Caco-2 (cell line): ENCODE data around the gene CD59. TPM values are rescaled to one million over a fixed set of nuclear protein-coding genes. Genes with fewer than 3 reads are reported as not detected.

ENCODE experiments used
- BruUV-seq: library from RNA; stranded (reverse); fragments of 400-500 nt; replicated peaks from 2 replicates; lab custom pipeline; 2021; lab: Mats Ljungman, UMichigan
- CTCF ChIA-PET: fragments of 300-600 bp; sonication (Branson Sonifier 250); formaldehyde crosslinking; loops from one replicate; lab custom pipeline; 2022; ENCODE audit warnings: antibody characterized with exemption; lab: Charles Lee
- POLR2A ChIA-PET: fragments of 300-600 bp; sonication (Branson Sonifier 250); formaldehyde crosslinking; loops from one replicate; lab custom pipeline; 2022; ENCODE audit warnings: antibody characterized with exemption; lab: Charles Lee
- DNase-seq, 2 experiments: peaks; one replicate each; pipeline versions ENCODE4 v3.0.0 to v3.0.0-alpha.2; 2020 to 2022
- H3K27me3 ChIP-seq: replicated peaks from 2 replicates; pipeline ENCODE4 v1.6.0; 2011; ENCODE audit warnings: low read length; ENCODE audit not compliant: control insufficient read depth, insufficient read depth
- H3K36me3 ChIP-seq: 2 replicates; pipeline ENCODE4 v1.5.1; 2011; ENCODE audit warnings: low read length; ENCODE audit not compliant: control insufficient read depth, insufficient read depth
- H3K4me1 ChIP-seq: fragments of 250-450 bp; sonication (Bioruptor Pico); 2 replicates; pipeline ENCODE4 v1.5.1; 2020; ENCODE audit warnings: mild to moderate bottlenecking
- H3K4me3 ChIP-seq: 2 replicates; pipeline ENCODE4 v1.5.1; 2011; ENCODE audit warnings: low read depth, mild to moderate bottlenecking, control low read depth, low read length
- H3K9me3 ChIP-seq: fragments of 250-450 bp; sonication (Bioruptor Pico); 2 replicates; pipeline ENCODE4 v1.5.1; 2020; ENCODE audit warnings: mild to moderate bottlenecking, moderate library complexity
- H3K27ac Mint-ChIP-seq: one replicate; pipeline ENCODE4 v1.8.0; 2022; ENCODE audit warnings: mixed read lengths; ENCODE audit not compliant: unreplicated experiment
- H3K27me3 Mint-ChIP-seq: one replicate; pipeline ENCODE4 v1.8.0; 2022; ENCODE audit warnings: mixed read lengths; ENCODE audit not compliant: insufficient read depth, unreplicated experiment
- H3K36me3 Mint-ChIP-seq: one replicate; pipeline ENCODE4 v1.8.0; 2022; ENCODE audit warnings: mild to moderate bottlenecking, mixed read lengths; ENCODE audit not compliant: insufficient read depth, unreplicated experiment
- H3K4me1 Mint-ChIP-seq: one replicate; pipeline ENCODE4 v1.8.0; 2022; ENCODE audit warnings: low read depth, mixed read lengths; ENCODE audit not compliant: unreplicated experiment
- H3K4me3 Mint-ChIP-seq: one replicate; pipeline ENCODE4 v1.8.0; 2022; ENCODE audit warnings: mild to moderate bottlenecking, moderate library complexity, mixed read lengths; ENCODE audit not compliant: unreplicated experiment
- H3K9me3 Mint-ChIP-seq: one replicate; pipeline ENCODE4 v1.8.0; 2022; ENCODE audit warnings: mixed read lengths; ENCODE audit not compliant: unreplicated experiment
- intact Hi-C: fragments of 100-400 bp; cut with micrococcal nuclease; formaldehyde crosslinking; loops from one replicate; pipeline ENCODE4 v1.10.0; 2022; ENCODE audit not compliant: unreplicated experiment
- total RNA-seq: library from RNA; stranded (reverse); gene quantifications from 2 replicates; pipeline ENCODE4 v1.2.3, GENCODE V29; 2022
- TF ChIP-seq, protein P1 (sequence below), 2 experiments: fragments of 200-600 bp in 1 of 2; IDR thresholded peaks; 1 replicate in 1 of 2; 2 replicates in 1 of 2; pipeline versions ENCODE4 v1.5.1 to v1.8.0; 2011 to 2022; ENCODE audit warnings: antibody characterized with exemption in 1 of 2, control low read depth in 1 of 2, inconsistent platforms in 1 of 2, low read depth in 1 of 2, low read length in 1 of 2, mild to moderate bottlenecking in 1 of 2, moderate library complexity in 1 of 2; ENCODE audit not compliant: insufficient read depth in 1 of 2, severe bottlenecking in 1 of 2, unreplicated experiment in 1 of 2

Gene CD59
- total RNA-seq, 1 experiment from 2014 or later = 149 TPM

DNA sequence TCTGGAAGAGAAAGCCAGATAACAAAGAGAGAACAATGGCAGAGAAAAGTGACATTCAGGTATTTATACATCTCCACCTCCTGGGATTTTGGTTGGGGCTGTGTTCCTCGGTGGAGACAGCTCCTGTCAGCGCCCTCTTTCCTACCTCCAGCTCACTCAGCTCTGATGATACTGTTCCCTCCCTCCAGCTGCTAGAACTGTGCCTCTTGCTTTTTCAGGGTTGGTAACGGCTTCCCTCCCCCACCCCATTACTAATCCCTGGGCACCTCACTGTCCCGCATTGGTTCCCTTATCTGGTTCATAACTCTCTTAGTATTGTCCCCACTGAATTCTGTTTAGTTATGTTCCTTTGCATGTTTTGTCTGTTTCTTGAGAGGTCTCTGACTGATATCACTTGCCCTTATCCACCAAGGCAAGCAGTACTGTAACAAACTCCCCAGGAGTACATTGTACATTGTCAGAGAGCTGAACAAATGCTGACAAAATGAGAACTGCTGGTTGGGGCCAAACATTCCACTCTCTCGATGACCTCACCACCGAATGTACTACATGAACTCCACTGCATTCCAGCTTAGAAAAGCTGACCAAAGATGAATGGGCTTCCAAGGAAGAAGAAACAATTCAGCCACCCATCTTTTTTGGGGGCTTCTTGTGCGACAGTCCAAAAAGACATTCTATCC, 43.8 kb upstream of the CD59 start:
- TF ChIP-seq, protein P1, sequence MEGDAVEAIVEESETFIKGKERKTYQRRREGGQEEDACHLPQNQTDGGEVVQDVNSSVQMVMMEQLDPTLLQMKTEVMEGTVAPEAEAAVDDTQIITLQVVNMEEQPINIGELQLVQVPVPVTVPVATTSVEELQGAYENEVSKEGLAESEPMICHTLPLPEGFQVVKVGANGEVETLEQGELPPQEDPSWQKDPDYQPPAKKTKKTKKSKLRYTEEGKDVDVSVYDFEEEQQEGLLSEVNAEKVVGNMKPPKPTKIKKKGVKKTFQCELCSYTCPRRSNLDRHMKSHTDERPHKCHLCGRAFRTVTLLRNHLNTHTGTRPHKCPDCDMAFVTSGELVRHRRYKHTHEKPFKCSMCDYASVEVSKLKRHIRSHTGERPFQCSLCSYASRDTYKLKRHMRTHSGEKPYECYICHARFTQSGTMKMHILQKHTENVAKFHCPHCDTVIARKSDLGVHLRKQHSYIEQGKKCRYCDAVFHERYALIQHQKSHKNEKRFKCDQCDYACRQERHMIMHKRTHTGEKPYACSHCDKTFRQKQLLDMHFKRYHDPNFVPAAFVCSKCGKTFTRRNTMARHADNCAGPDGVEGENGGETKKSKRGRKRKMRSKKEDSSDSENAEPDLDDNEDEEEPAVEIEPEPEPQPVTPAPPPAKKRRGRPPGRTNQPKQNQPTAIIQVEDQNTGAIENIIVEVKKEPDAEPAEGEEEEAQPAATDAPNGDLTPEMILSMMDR (IDR thresholded peaks at IDR 0.05; ENCODE audit: insufficient read depth in 1 of 2, low read depth in 1 of 2, low read length in 1 of 2, severe bottlenecking in 1 of 2, unreplicated experiment in 1 of 2) = no peak
- Mint-ChIP-seq H3K27me3 (peaks cover 15% of the 10 kb centered on the region), H3K9me3 (no peaks in the 10 kb centered on the region), H3K4me1 (peaks cover 8% of the 10 kb centered on the region), H3K4me3 (no peak overlapping the region), H3K27ac (no peak overlapping the region), H3K36me3 (no peaks in the 10 kb centered on the region)
- intact Hi-C loops = no loop called here
- Histone ChIP-seq H3K27me3 (no peaks in the 10 kb centered on the region), H3K4me3 (no peak overlapping the region), H3K36me3 (no peaks in the 10 kb centered on the region), H3K9me3 (no peaks in the 10 kb centered on the region), H3K4me1 (peaks cover 9% of the 10 kb centered on the region)
- BruUV-seq = no TSS peak
- CTCF ChIA-PET = no interaction called here
- peak in 1 of 2 experiments; percentile 8 for DNase-seq
- POLR2A ChIA-PET = no interaction called here

DNA sequence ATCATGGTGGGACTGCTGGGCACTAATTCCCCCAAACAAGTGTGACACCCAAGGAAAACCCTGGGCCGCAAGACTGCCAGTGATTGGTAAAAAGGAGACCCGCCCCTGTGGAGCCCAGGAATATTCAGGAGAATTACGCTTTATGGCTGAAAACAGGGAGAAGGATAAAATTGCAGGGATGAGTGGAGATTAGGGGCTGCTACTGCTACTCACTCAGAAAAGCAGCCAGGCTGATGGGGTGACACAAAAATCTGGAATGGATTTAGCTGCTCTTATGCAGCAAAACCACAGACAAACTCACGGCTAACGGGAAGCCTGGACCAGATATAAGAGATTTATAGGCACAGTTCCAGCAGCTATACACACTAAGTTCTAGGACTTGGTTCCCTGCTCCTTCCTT, 42.5 kb upstream of the CD59 start:
- BruUV-seq = no TSS peak
- H3K27ac Mint-ChIP-seq = no peak overlapping the region
- Histone ChIP-seq H3K4me1 (peaks cover 11% of the 10 kb centered on the region), H3K9me3 (no peaks in the 10 kb centered on the region), H3K4me3 (no peak overlapping the region), H3K36me3 (no peaks in the 10 kb centered on the region), H3K27me3 (no peaks in the 10 kb centered on the region)
- POLR2A ChIA-PET = no interaction called here
- intact Hi-C loops = no loop called here
- no peak for DNase-seq
- peaks cover 13% of the 10 kb centered on the region for H3K27me3 Mint-ChIP-seq
- H3K9me3 Mint-ChIP-seq = no peaks in the 10 kb centered on the region
- H3K36me3 Mint-ChIP-seq = no peaks in the 10 kb centered on the region
- CTCF ChIA-PET = no interaction called here
- H3K4me1 Mint-ChIP-seq = peaks cover 8% of the 10 kb centered on the region
- no peak overlapping the region for H3K4me3 Mint-ChIP-seq
- TF ChIP-seq, protein P1 (IDR thresholded peaks at IDR 0.05; ENCODE audit: insufficient read depth in 1 of 2, low read depth in 1 of 2, low read length in 1 of 2, severe bottlenecking in 1 of 2, unreplicated experiment in 1 of 2) = no peak

DNA sequence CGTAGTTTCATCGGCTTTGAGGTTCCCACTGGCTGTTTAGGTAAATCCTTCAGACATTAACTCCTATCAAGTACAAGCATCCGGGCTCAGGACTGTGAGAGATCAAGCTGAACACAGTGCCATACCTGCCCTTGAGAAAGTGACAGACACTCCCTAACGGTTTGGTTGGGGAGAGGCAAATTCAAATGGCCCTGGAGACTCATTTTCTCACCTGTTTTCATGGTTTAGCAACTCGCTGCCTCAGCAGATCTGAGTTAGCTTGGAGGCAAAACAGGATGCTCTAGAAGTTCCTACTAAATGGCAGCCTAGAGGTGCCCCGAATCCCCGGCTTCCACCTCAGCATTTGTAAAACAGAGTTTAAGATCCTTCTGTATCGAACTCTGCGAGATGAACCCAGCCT, 41.7 kb upstream of the CD59 start:
- no peak for DNase-seq
- Mint-ChIP-seq H3K4me1 (peaks cover 10% of the 10 kb centered on the region), H3K27ac (no peak overlapping the region), H3K36me3 (no peaks in the 10 kb centered on the region), H3K27me3 (peaks cover 13% of the 10 kb centered on the region), H3K4me3 (no peak overlapping the region), H3K9me3 (no peaks in the 10 kb centered on the region)
- no peaks in the 10 kb centered on the region for H3K36me3 ChIP-seq
- peaks cover 17% of the 10 kb centered on the region for H3K4me1 ChIP-seq
- H3K9me3 ChIP-seq = no peaks in the 10 kb centered on the region
- ChIA-PET CTCF (no interaction called here), POLR2A (no interaction called here)
- TF ChIP-seq, protein P1 (IDR thresholded peaks at IDR 0.05; ENCODE audit: insufficient read depth in 1 of 2, low read depth in 1 of 2, low read length in 1 of 2, severe bottlenecking in 1 of 2, unreplicated experiment in 1 of 2) = no peak
- no peaks in the 10 kb centered on the region for H3K27me3 ChIP-seq
- intact Hi-C loops = no loop called here
- no TSS peak for BruUV-seq
- H3K4me3 ChIP-seq = no peak overlapping the region
